PC-3 (cell line): ENCODE data around the gene SLC9A9. TPM values are rescaled to one million over a fixed set of nuclear protein-coding genes. Genes with fewer than 3 reads are reported as not detected.

Experiments used
- ATAC-seq: fragments of 200-7000 bp; cut with Tn5 transposase; 2 replicates; pipeline ENCODE4 v1.9.1; 2020; ENCODE audit warnings: mild to moderate bottlenecking, moderate library complexity
- BruUV-seq: library from RNA; stranded (reverse); fragments of 400-500 nt; replicated peaks from 2 replicates; lab custom pipeline; 2021; lab: Mats Ljungman, UMichigan
- CTCF ChIA-PET: fragments of 300-600 bp; sonication (Branson Sonifier 250); formaldehyde crosslinking; loops from one replicate; lab custom pipeline; 2022; ENCODE audit warnings: antibody characterized with exemption; lab: Charles Lee
- POLR2A ChIA-PET: fragments of 300-600 bp; sonication (Branson Sonifier 250); formaldehyde crosslinking; loops from one replicate; lab custom pipeline; 2022; ENCODE audit warnings: antibody characterized with exemption; ENCODE audit not compliant: unreplicated experiment; lab: Charles Lee
- DNase-seq: peaks from one replicate; pipeline ENCODE4 v3.0.0-alpha.2; 2015
- H2AFZ ChIP-seq: fragments of 300-600 bp; sonication (generic); 2 replicates; pipeline ENCODE4 v1.6.0; 2016; ENCODE audit warnings: antibody characterized with exemption, low read length
- H3F3A ChIP-seq: fragments of 300-600 bp; sonication (generic); one replicate; pipeline ENCODE4 v1.6.0; 2017; ENCODE audit warnings: antibody characterized with exemption, low read length, control low read depth, mild to moderate bottlenecking; ENCODE audit not compliant: unreplicated experiment
- H3K27ac ChIP-seq: fragments of 300-600 bp; sonication (generic); 2 replicates; pipeline ENCODE4 v1.5.1; 2016; ENCODE audit warnings: mild to moderate bottlenecking, low read length
- H3K27me3 ChIP-seq: fragments of 300-600 bp; sonication (generic); 2 replicates; pipeline ENCODE4 v1.6.1; 2016; ENCODE audit warnings: low read length, mixed read lengths
- H3K36me3 ChIP-seq: fragments of 300-600 bp; sonication (generic); 2 replicates; pipeline ENCODE4 v1.6.1; 2016; ENCODE audit warnings: low read depth, mixed run types, low read length, mixed read lengths
- H3K4me1 ChIP-seq: fragments of 300-600 bp; sonication (generic); 2 replicates; pipeline ENCODE4 v1.5.1; 2016; ENCODE audit warnings: low read length; ENCODE audit not compliant: insufficient read depth
- H3K4me2 ChIP-seq: fragments of 300-600 bp; sonication (generic); 2 replicates; pipeline ENCODE4 v1.6.0; 2016; ENCODE audit warnings: low read length
- H3K4me3 ChIP-seq: fragments of 300-600 bp; sonication (generic); 2 replicates; pipeline ENCODE4 v1.5.1; 2016; ENCODE audit warnings: mild to moderate bottlenecking, low read length, mixed read lengths
- H3K79me2 ChIP-seq: fragments of 300-600 bp; sonication (generic); 2 replicates; pipeline ENCODE4 v1.6.1; 2017; ENCODE audit warnings: low read length, mixed read lengths
- H3K9ac ChIP-seq: fragments of 300-600 bp; sonication (generic); 2 replicates; pipeline ENCODE4 v1.6.0; 2016; ENCODE audit warnings: mild to moderate bottlenecking, low read length
- H3K9me2 ChIP-seq: fragments of 300-600 bp; sonication (generic); replicated peaks from 2 replicates; pipeline ENCODE4 v1.6.1; 2016; ENCODE audit warnings: mixed run types, low read length, mixed read lengths
- H3K9me3 ChIP-seq: fragments of 300-600 bp; sonication (generic); 2 replicates; pipeline ENCODE4 v1.6.1; 2016; ENCODE audit warnings: low read length, mixed read lengths
- H4K20me1 ChIP-seq: fragments of 300-600 bp; sonication (generic); 2 replicates; pipeline ENCODE4 v1.6.1; 2016; ENCODE audit warnings: low read length, mixed read lengths
- EZH2 ChIP-seq: fragments of 300-600 bp; sonication (generic); IDR thresholded peaks from one replicate; pipeline ENCODE4 v1.6.1; 2017; ENCODE audit warnings: antibody characterized with exemption, mild to moderate bottlenecking, low read length; ENCODE audit not compliant: unreplicated experiment
- EZH2phosphoT487 ChIP-seq: fragments of 300-600 bp; sonication (generic); IDR thresholded peaks from 2 replicates; pipeline ENCODE4 v1.6.1; 2018; ENCODE audit warnings: mild to moderate bottlenecking, antibody characterized with exemption, low read length, borderline replicate concordance
- intact Hi-C: fragments of 100-400 bp; cut with micrococcal nuclease; formaldehyde crosslinking; loops from 2 replicates; pipeline ENCODE4 v1.9.0; 2023
- total RNA-seq: library from RNA; depleted of rRNA; stranded (reverse); fragments of >200 nt; gene quantifications from 2 replicates; pipeline ENCODE4 v1.2.3, GENCODE V29; 2014
- TF ChIP-seq, protein P1 (sequence below): fragments of 300-600 bp; sonication (generic); conservative IDR thresholded peaks from 2 replicates; pipeline ENCODE4 v1.5.1; 2017; ENCODE audit warnings: antibody characterized with exemption, low read depth, mild to moderate bottlenecking, low read length

SLC9A9 gene
- total RNA-seq, 1 experiment from 2014 or later = 0.07 TPM

DNA sequence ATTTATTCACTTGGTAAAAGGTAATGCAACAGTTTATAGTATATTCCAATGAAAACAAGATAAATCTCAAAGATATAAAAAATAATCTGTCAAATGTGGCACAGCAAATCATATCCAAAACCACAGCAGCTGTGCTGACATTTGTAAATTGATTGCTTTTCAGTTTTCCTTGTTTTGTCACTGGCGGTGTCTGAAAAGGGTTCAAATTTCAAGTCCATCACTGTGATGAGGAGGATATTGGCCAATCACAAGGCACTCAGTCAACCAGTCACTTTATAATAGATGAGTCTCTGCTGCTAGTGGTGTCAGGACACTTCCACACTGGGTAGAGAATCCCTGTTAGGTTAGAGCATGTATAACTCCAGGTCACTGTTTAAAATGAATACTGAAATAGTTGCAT is 154.8 kb downstream of the SLC9A9 start:
- TF ChIP-seq EZH2phosphoT487 = no peak
- TF ChIP-seq, protein P1, sequence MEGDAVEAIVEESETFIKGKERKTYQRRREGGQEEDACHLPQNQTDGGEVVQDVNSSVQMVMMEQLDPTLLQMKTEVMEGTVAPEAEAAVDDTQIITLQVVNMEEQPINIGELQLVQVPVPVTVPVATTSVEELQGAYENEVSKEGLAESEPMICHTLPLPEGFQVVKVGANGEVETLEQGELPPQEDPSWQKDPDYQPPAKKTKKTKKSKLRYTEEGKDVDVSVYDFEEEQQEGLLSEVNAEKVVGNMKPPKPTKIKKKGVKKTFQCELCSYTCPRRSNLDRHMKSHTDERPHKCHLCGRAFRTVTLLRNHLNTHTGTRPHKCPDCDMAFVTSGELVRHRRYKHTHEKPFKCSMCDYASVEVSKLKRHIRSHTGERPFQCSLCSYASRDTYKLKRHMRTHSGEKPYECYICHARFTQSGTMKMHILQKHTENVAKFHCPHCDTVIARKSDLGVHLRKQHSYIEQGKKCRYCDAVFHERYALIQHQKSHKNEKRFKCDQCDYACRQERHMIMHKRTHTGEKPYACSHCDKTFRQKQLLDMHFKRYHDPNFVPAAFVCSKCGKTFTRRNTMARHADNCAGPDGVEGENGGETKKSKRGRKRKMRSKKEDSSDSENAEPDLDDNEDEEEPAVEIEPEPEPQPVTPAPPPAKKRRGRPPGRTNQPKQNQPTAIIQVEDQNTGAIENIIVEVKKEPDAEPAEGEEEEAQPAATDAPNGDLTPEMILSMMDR = no peak
- no peak for TF ChIP-seq EZH2
- Histone ChIP-seq H3K79me2 (no peaks in the 10 kb centered on the region), H3K4me3 (no peak overlapping the region), H3K9me2 (no peaks in the 10 kb centered on the region), H4K20me1 (no peaks in the 10 kb centered on the region), H3K4me2 (no peak overlapping the region), H3K9me3 (no peaks in the 10 kb centered on the region), H3K27me3 (no peaks in the 10 kb centered on the region), H3K4me1 (no peaks in the 10 kb centered on the region), H3K36me3 (no peaks in the 10 kb centered on the region), H3F3A (no peaks in the 10 kb centered on the region), H2AFZ (no peak overlapping the region), H3K27ac (no peak overlapping the region), H3K9ac (no peak overlapping the region)
- no peak for ATAC-seq
- intact Hi-C loops = no loop called here
- ChIA-PET POLR2A (no interaction called here), CTCF (no interaction called here)
- BruUV-seq = no TSS peak
- no peak for DNase-seq

- ATAC-seq = no peak
- H3K4me3 ChIP-seq = no peak overlapping the region
- DNase-seq = no peak
- intact Hi-C loops = no loop called here
- H2AFZ ChIP-seq = no peak overlapping the region
- H3K9me3 ChIP-seq = no peaks in the 10 kb centered on the region
- no peak overlapping the region for H3K27ac ChIP-seq
- BruUV-seq = no TSS peak
- CTCF ChIA-PET = no interaction called here
- H3K9me2 ChIP-seq = no peaks in the 10 kb centered on the region
- H3K4me2 ChIP-seq = no peak overlapping the region
- no peaks in the 10 kb centered on the region for H3K79me2 ChIP-seq
- TF ChIP-seq EZH2 (no peak), EZH2phosphoT487 (no peak)
- TF ChIP-seq, protein P1 = no peak
- H4K20me1 ChIP-seq = no peaks in the 10 kb centered on the region
- no peaks in the 10 kb centered on the region for H3K36me3 ChIP-seq
- no peaks in the 10 kb centered on the region for H3K27me3 ChIP-seq
- H3K4me1 ChIP-seq = no peaks in the 10 kb centered on the region
- H3F3A ChIP-seq = no peaks in the 10 kb centered on the region
- POLR2A ChIA-PET = no interaction called here
- H3K9ac ChIP-seq = no peak overlapping the region
Measured at GRCh38 chr3:143686638-143687197, 161.6 kb downstream of the SLC9A9 start.

- ChIA-PET POLR2A (no interaction called here), CTCF (no interaction called here)
- no peaks in the 10 kb centered on the region for H3K79me2 ChIP-seq
- no peak overlapping the region for H3K27ac ChIP-seq
- no peak overlapping the region for H3K4me2 ChIP-seq
- no peaks in the 10 kb centered on the region for H3K9me2 ChIP-seq
- H3F3A ChIP-seq = no peaks in the 10 kb centered on the region
- H3K4me3 ChIP-seq = no peak overlapping the region
- H3K9ac ChIP-seq = no peak overlapping the region
- H3K9me3 ChIP-seq = no peaks in the 10 kb centered on the region
- DNase-seq = no peak
- ATAC-seq = no peak
- intact Hi-C loops = no loop called here
- no peaks in the 10 kb centered on the region for H3K4me1 ChIP-seq
- no peaks in the 10 kb centered on the region for H3K27me3 ChIP-seq
- H3K36me3 ChIP-seq = no peaks in the 10 kb centered on the region
- H4K20me1 ChIP-seq = no peaks in the 10 kb centered on the region
- H2AFZ ChIP-seq = no peak overlapping the region
- TF ChIP-seq EZH2phosphoT487 (no peak), EZH2 (no peak)
- TF ChIP-seq, protein P1 = no peak
- no TSS peak for BruUV-seq
Measured at GRCh38 chr3:143685491-143685890, 162.8 kb downstream of the SLC9A9 start.
